ENCODE results near the gene NOP53.
A peak's percentile ranks its signal among the peaks of the same experiment; 100 is the strongest.

- TF ChIP-seq CTCF (IDR thresholded peaks at IDR 0.05; ENCODE audit: insufficient read depth, low read depth, low read length): peak; percentile 99
- no peak for TF ChIP-seq EZH2 (IDR thresholded peaks at IDR 0.05; ENCODE audit: insufficient read depth, low read length)
Measured at GRCh38 chr19:47697863-47698609, 47.3 kb upstream of the NOP53 start.

Data from astrocyte (in vitro differentiated cells and primary cell).